Neural cell (in vitro differentiated cells): ENCODE measurements around the gene ELMO1. TPM values are rescaled to one million over a fixed set of nuclear protein-coding genes. Genes with fewer than 3 reads are reported as not detected.

Experiments
- H2AFZ ChIP-seq: fragments of 200-600, 300-800 bp; sonication (generic), shearing (Covaris generic); 2 replicates; pipeline ENCODE4 v1.6.0; 2014; ENCODE audit warnings: low read depth, mild to moderate bottlenecking, antibody characterized with exemption, low read length, moderate library complexity
- H3F3A ChIP-seq: fragments of 200-600 bp; shearing (Covaris generic); 2 replicates; pipeline ENCODE4 v1.6.1; 2016; ENCODE audit warnings: mild to moderate bottlenecking, moderate library complexity, mixed read lengths, antibody characterized with exemption, low read length; ENCODE audit not compliant: insufficient read depth, poor library complexity, severe bottlenecking
- H3K27ac ChIP-seq: fragments of 200-600, 300-800 bp; sonication (generic), shearing (Covaris generic); 2 replicates; pipeline ENCODE4 v1.5.1; 2014; ENCODE audit warnings: mild to moderate bottlenecking, low read length, moderate library complexity
- H3K27me3 ChIP-seq: fragments of 300-800, 200-600 bp; sonication (generic), shearing (Covaris generic); 2 replicates; pipeline ENCODE4 v1.6.0; 2014; ENCODE audit warnings: mild to moderate bottlenecking, low read depth, low read length, moderate library complexity; ENCODE audit not compliant: insufficient read depth
- H3K36me3 ChIP-seq: fragments of 300-800, 200-600 bp; sonication (generic), shearing (Covaris generic); 2 replicates; pipeline ENCODE4 v1.5.1; 2014; ENCODE audit warnings: mild to moderate bottlenecking, antibody characterized with exemption, low read length, moderate library complexity; ENCODE audit not compliant: insufficient read depth
- H3K4me2 ChIP-seq: fragments of 300-800, 200-600 bp; sonication (generic), shearing (Covaris generic); 2 replicates; pipeline ENCODE4 v1.6.0; 2014; ENCODE audit warnings: mild to moderate bottlenecking, low read length
- H3K4me3 ChIP-seq: fragments of 300-800, 200-600 bp; sonication (generic), shearing (Covaris generic); 2 replicates; pipeline ENCODE4 v1.5.1; 2014; ENCODE audit warnings: mild to moderate bottlenecking, low read length, moderate library complexity
- H3K79me2 ChIP-seq: fragments of 200-600 bp; shearing (Covaris generic); replicated peaks from 2 replicates; pipeline ENCODE4 v1.6.0; 2014; ENCODE audit warnings: mild to moderate bottlenecking, low read length, moderate library complexity; ENCODE audit not compliant: insufficient read depth
- H3K9ac ChIP-seq: fragments of 300-800, 200-600 bp; sonication (generic), shearing (Covaris generic); 2 replicates; pipeline ENCODE4 v1.6.1; 2016; ENCODE audit warnings: mild to moderate bottlenecking, low read length, mixed read lengths
- H3K9me2 ChIP-seq: fragments of 200-600 bp; shearing (Covaris generic); 2 replicates; pipeline ENCODE4 v1.6.1; 2016; ENCODE audit warnings: mild to moderate bottlenecking, low read length, mixed read lengths; ENCODE audit not compliant: insufficient read depth
- H3K9me3 ChIP-seq: fragments of 200-600, 300-800 bp; sonication (generic), shearing (Covaris generic); 2 replicates; pipeline ENCODE4 v1.6.1; 2016; ENCODE audit warnings: mild to moderate bottlenecking, mixed run types, low read length, moderate library complexity, mixed read lengths
- H4K20me1 ChIP-seq: fragments of 200-600 bp; shearing (Covaris generic); 2 replicates; pipeline ENCODE4 v1.6.1; 2016; ENCODE audit warnings: mild to moderate bottlenecking, mixed run types; ENCODE audit not compliant: insufficient read depth
- EP300 ChIP-seq: fragments of 450-650 bp; conservative IDR thresholded peaks from 2 replicates; pipeline ENCODE4 v1.6.1; 2014; ENCODE audit warnings: antibody characterized with exemption, mild to moderate bottlenecking, moderate library complexity; ENCODE audit not compliant: poor library complexity, severe bottlenecking
- EZH2 ChIP-seq: fragments of 200-600, 300-800 bp; shearing (Covaris generic), sonication (generic); IDR thresholded peaks from 2 replicates; pipeline ENCODE4 v1.6.1; 2014; ENCODE audit warnings: antibody characterized with exemption, low read length, borderline replicate concordance, mild to moderate bottlenecking; ENCODE audit not compliant: insufficient read depth, poor library complexity, severe bottlenecking
- MXI1 ChIP-seq: fragments of 450-650 bp; conservative IDR thresholded peaks from 2 replicates; pipeline ENCODE4 v1.6.1; 2014; ENCODE audit warnings: antibody characterized with exemption, mild to moderate bottlenecking; ENCODE audit not compliant: poor library complexity, severe bottlenecking
- POLR2AphosphoS5 ChIP-seq: IDR thresholded peaks from 2 replicates; pipeline ENCODE4 v1.6.1; 2012
- RAD21 ChIP-seq: fragments of 450-650 bp; conservative IDR thresholded peaks from 2 replicates; pipeline ENCODE4 v1.6.1; 2014; ENCODE audit warnings: antibody characterized with exemption, mild to moderate bottlenecking, moderate library complexity
- SMC3 ChIP-seq: fragments of 450-650 bp; conservative IDR thresholded peaks from 2 replicates; pipeline ENCODE4 v1.6.1; 2014; ENCODE audit warnings: antibody characterized with exemption, mild to moderate bottlenecking, moderate library complexity; ENCODE audit not compliant: poor library complexity
- TAF1 ChIP-seq: IDR thresholded peaks from 2 replicates; pipeline ENCODE4 v1.6.1; 2012; ENCODE audit warnings: low read depth
- polyA plus RNA-seq: library from polyadenylated mRNA; depleted of rRNA; stranded (reverse); fragments of >200 nt; gene quantifications from 2 replicates; pipeline ENCODE4 v1.2.3, GENCODE V29; 2014
- TF ChIP-seq, protein P1 (sequence below): IDR thresholded peaks from 2 replicates; pipeline ENCODE4 v1.6.1; 2012; ENCODE audit warnings: borderline replicate concordance
- TF ChIP-seq, protein P2 (sequence below): fragments of 450-650 bp; IDR thresholded peaks from 2 replicates; pipeline ENCODE4 v1.5.1; 2014; ENCODE audit warnings: antibody characterized with exemption, mild to moderate bottlenecking, moderate library complexity; ENCODE audit not compliant: poor library complexity, severe bottlenecking

ELMO1 gene
- polyA plus RNA-seq, 1 donor from 2014 or later = 12.2 TPM

DNA sequence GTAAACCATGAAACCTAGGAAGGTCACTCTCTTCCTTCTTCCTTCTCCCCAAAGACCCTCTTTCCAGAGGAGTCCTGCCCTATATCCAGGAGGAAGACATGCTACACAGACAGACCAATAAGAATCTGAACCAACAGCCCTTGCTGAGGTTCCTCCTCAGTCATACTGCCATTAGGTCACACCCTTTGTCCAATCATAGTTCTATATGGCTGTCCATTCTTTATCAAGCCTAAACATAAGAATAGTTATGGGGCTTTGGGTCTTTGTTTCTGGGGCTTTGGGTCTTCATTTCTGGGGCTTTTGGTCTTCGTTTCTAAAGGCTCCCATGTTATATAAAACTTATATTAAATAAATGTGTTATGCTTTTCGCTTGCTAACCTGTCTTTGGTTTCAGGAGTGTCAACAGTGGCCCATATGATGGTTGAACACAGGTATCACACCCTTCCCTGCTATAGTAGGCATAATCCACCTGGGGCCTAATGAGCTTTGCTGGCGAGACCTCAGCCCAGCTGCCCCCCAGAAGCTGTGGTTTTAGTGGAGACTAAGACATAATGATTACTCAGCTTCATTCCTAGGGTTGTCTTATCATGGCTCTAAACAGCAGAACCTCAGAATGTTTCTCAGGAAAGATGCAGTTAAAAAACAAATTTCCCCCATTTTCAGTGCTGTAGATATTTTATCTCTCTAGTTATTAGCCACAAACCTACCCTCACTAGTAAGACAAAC lies 91.6 kb downstream of the ELMO1 start:
- TF ChIP-seq, protein P1, sequence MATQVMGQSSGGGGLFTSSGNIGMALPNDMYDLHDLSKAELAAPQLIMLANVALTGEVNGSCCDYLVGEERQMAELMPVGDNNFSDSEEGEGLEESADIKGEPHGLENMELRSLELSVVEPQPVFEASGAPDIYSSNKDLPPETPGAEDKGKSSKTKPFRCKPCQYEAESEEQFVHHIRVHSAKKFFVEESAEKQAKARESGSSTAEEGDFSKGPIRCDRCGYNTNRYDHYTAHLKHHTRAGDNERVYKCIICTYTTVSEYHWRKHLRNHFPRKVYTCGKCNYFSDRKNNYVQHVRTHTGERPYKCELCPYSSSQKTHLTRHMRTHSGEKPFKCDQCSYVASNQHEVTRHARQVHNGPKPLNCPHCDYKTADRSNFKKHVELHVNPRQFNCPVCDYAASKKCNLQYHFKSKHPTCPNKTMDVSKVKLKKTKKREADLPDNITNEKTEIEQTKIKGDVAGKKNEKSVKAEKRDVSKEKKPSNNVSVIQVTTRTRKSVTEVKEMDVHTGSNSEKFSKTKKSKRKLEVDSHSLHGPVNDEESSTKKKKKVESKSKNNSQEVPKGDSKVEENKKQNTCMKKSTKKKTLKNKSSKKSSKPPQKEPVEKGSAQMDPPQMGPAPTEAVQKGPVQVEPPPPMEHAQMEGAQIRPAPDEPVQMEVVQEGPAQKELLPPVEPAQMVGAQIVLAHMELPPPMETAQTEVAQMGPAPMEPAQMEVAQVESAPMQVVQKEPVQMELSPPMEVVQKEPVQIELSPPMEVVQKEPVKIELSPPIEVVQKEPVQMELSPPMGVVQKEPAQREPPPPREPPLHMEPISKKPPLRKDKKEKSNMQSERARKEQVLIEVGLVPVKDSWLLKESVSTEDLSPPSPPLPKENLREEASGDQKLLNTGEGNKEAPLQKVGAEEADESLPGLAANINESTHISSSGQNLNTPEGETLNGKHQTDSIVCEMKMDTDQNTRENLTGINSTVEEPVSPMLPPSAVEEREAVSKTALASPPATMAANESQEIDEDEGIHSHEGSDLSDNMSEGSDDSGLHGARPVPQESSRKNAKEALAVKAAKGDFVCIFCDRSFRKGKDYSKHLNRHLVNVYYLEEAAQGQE = no peak
- TF ChIP-seq SMC3 = no peak
- no peak for TF ChIP-seq EZH2
- TF ChIP-seq, protein P2, sequence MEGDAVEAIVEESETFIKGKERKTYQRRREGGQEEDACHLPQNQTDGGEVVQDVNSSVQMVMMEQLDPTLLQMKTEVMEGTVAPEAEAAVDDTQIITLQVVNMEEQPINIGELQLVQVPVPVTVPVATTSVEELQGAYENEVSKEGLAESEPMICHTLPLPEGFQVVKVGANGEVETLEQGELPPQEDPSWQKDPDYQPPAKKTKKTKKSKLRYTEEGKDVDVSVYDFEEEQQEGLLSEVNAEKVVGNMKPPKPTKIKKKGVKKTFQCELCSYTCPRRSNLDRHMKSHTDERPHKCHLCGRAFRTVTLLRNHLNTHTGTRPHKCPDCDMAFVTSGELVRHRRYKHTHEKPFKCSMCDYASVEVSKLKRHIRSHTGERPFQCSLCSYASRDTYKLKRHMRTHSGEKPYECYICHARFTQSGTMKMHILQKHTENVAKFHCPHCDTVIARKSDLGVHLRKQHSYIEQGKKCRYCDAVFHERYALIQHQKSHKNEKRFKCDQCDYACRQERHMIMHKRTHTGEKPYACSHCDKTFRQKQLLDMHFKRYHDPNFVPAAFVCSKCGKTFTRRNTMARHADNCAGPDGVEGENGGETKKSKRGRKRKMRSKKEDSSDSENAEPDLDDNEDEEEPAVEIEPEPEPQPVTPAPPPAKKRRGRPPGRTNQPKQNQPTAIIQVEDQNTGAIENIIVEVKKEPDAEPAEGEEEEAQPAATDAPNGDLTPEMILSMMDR = no peak
- no peak for TF ChIP-seq TAF1
- TF ChIP-seq POLR2AphosphoS5 = no peak
- no peak for TF ChIP-seq RAD21
- no peak for TF ChIP-seq EP300
- TF ChIP-seq MXI1 = no peak
- H3K36me3 ChIP-seq = no peaks in the 10 kb centered on the region
- H3K4me2 ChIP-seq = no peak overlapping the region
- no peak overlapping the region for H3K4me3 ChIP-seq
- H2AFZ ChIP-seq = no peak overlapping the region
- H3K9me2 ChIP-seq = no peaks in the 10 kb centered on the region
- no peaks in the 10 kb centered on the region for H3K27me3 ChIP-seq
- H3K9me3 ChIP-seq = no peaks in the 10 kb centered on the region
- no peak overlapping the region for H3K9ac ChIP-seq
- H4K20me1 ChIP-seq = no peaks in the 10 kb centered on the region
- no peak overlapping the region for H3K27ac ChIP-seq
- no peaks in the 10 kb centered on the region for H3K79me2 ChIP-seq
- no peaks in the 10 kb centered on the region for H3F3A ChIP-seq

DNA sequence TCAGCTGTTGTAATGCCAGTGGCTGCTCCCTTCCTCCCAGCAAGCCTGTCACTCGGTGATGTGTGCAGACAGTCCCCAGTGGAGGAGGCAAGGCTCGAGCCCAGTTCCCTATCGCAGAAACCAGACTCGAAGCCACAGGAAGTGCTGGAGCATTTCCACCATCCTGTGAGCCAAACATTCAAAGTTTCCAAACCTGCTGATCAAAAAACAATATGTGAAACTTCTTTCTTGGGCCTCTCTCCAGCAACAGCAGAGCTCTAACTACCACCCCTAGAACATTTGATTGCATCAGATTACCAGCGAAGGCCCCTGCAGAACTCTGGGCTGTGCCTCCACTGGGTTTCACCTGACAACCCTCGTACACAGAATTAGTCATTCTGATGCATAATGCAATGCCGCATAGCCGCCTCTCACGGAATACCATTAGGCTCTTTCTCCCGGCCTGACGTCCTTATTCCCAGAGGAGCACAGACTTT lies 94.0 kb downstream of the ELMO1 start:
- Histone ChIP-seq H2AFZ (no peak overlapping the region), H3F3A (no peaks in the 10 kb centered on the region), H3K9ac (no peak overlapping the region), H3K79me2 (no peaks in the 10 kb centered on the region), H3K9me3 (no peaks in the 10 kb centered on the region), H3K9me2 (no peaks in the 10 kb centered on the region), H3K4me3 (no peak overlapping the region), H4K20me1 (no peaks in the 10 kb centered on the region), H3K27me3 (no peaks in the 10 kb centered on the region), H3K4me2 (no peak overlapping the region), H3K27ac (no peak overlapping the region), H3K36me3 (no peaks in the 10 kb centered on the region)
- TF ChIP-seq SMC3 (no peak), MXI1 (no peak), TAF1 (no peak), RAD21 (no peak), EZH2 (no peak)
- TF ChIP-seq, protein P2 = no peak
- TF ChIP-seq, protein P1 = no peak
